Astrocyte (in vitro differentiated cells and primary cell): ENCODE results near the gene CCDC34. TPM values are rescaled to one million over a fixed set of nuclear protein-coding genes. Genes with fewer than 3 reads are reported as not detected.

Experiments used
- DNase-seq: peaks from one replicate; pipeline ENCODE4 v3.0.0-alpha.2; 2010; ENCODE audit warnings: low read depth
- FAIRE-seq: peaks from 2 replicates; lab custom pipeline; 2011; peaks lifted over from hg19 to GRCh38; lab: Jason Lieb, UNC
- H2AFZ ChIP-seq: 2 replicates; pipeline ENCODE4 v1.6.0; 2012; ENCODE audit warnings: low read depth, low read length, inconsistent platforms
- H3K27ac ChIP-seq: 2 replicates; pipeline ENCODE4 v1.5.1; 2011; ENCODE audit warnings: low read depth, low read length, inconsistent platforms
- H3K27me3 ChIP-seq: 2 replicates; pipeline ENCODE4 v1.6.0; 2011; ENCODE audit warnings: low read length, inconsistent platforms; ENCODE audit not compliant: insufficient read depth
- H3K36me3 ChIP-seq: 2 replicates; pipeline ENCODE4 v1.5.1; 2011; ENCODE audit warnings: low read length, inconsistent platforms; ENCODE audit not compliant: insufficient read depth
- H3K4me1 ChIP-seq: 2 replicates; pipeline ENCODE4 v1.5.1; 2011; ENCODE audit warnings: low read length, inconsistent platforms; ENCODE audit not compliant: insufficient read depth
- H3K4me2 ChIP-seq: 2 replicates; pipeline ENCODE4 v1.6.0; 2012; ENCODE audit warnings: low read length, inconsistent platforms
- H3K4me3 ChIP-seq: 2 replicates; pipeline ENCODE4 v1.5.1; 2011; ENCODE audit warnings: low read depth, mild to moderate bottlenecking, low read length, inconsistent platforms; ENCODE audit not compliant: insufficient read depth
- H3K79me2 ChIP-seq: 2 replicates; pipeline ENCODE4 v1.6.0; 2012; ENCODE audit warnings: mild to moderate bottlenecking, low read length, inconsistent platforms; ENCODE audit not compliant: insufficient read depth
- H3K9ac ChIP-seq: 2 replicates; pipeline ENCODE4 v1.6.0; 2012; ENCODE audit warnings: mild to moderate bottlenecking, low read length, inconsistent platforms
- H3K9me3 ChIP-seq: 2 replicates; pipeline ENCODE4 v1.5.1; 2012; ENCODE audit warnings: low read depth, mild to moderate bottlenecking, low read length, inconsistent platforms; ENCODE audit not compliant: insufficient read depth
- H4K20me1 ChIP-seq: 2 replicates; pipeline ENCODE4 v1.6.0; 2012; ENCODE audit warnings: low read length, inconsistent platforms; ENCODE audit not compliant: insufficient read depth
- H3K27ac Mint-ChIP-seq: one replicate; pipeline ENCODE4 v1.8.0; 2021; ENCODE audit warnings: mild to moderate bottlenecking, mixed read lengths; ENCODE audit not compliant: unreplicated experiment
- H3K27me3 Mint-ChIP-seq: one replicate; pipeline ENCODE4 v1.8.0; 2021; ENCODE audit warnings: low read depth, mixed read lengths; ENCODE audit not compliant: unreplicated experiment
- H3K36me3 Mint-ChIP-seq: one replicate; pipeline ENCODE4 v1.8.0; 2021; ENCODE audit warnings: low read depth, mixed read lengths; ENCODE audit not compliant: unreplicated experiment
- H3K4me1 Mint-ChIP-seq: one replicate; pipeline ENCODE4 v1.8.0; 2021; ENCODE audit warnings: low read depth, mixed read lengths; ENCODE audit not compliant: unreplicated experiment
- H3K4me3 Mint-ChIP-seq: one replicate; pipeline ENCODE4 v1.8.0; 2021; ENCODE audit warnings: mild to moderate bottlenecking, moderate library complexity, mixed read lengths; ENCODE audit not compliant: unreplicated experiment
- H3K9me3 Mint-ChIP-seq: one replicate; pipeline ENCODE4 v1.8.0; 2021; ENCODE audit warnings: mild to moderate bottlenecking, mixed read lengths; ENCODE audit not compliant: unreplicated experiment
- CTCF ChIP-seq: IDR thresholded peaks from 2 replicates; pipeline ENCODE4 v1.5.1; 2011; ENCODE audit warnings: low read depth, mild to moderate bottlenecking, inconsistent platforms, low read length, moderate library complexity; ENCODE audit not compliant: insufficient read depth
- EZH2 ChIP-seq: IDR thresholded peaks from 2 replicates; pipeline ENCODE4 v1.6.1; 2012; ENCODE audit warnings: mild to moderate bottlenecking, low read length, inconsistent platforms; ENCODE audit not compliant: insufficient read depth
- total RNA-seq: library from RNA; stranded (reverse); gene quantifications from 2 replicates; pipeline ENCODE4 v1.2.1, GENCODE V29; 2021

Gene CCDC34
- total RNA-seq, 1 donor from 2014 or later: 12.8 TPM

GRCh38 chr11:27310707-27311106 lies 52.3 kb downstream of the CCDC34 start:
- Mint-ChIP-seq H3K27ac (no peak overlapping the region), H3K36me3 (no peaks in the 10 kb centered on the region), H3K9me3 (peaks cover 2% of the 10 kb centered on the region), H3K4me3 (no peak overlapping the region), H3K27me3 (no peaks in the 10 kb centered on the region), H3K4me1 (no peaks in the 10 kb centered on the region)
- Histone ChIP-seq H3K9ac (no peak overlapping the region), H3K4me2 (no peak overlapping the region), H3K9me3 (no peaks in the 10 kb centered on the region), H3K4me3 (no peak overlapping the region), H3K4me1 (no peaks in the 10 kb centered on the region), H3K27me3 (no peaks in the 10 kb centered on the region), H3K79me2 (no peaks in the 10 kb centered on the region), H3K27ac (no peak overlapping the region), H4K20me1 (no peaks in the 10 kb centered on the region), H3K36me3 (no peaks in the 10 kb centered on the region), H2AFZ (no peak overlapping the region)
- DNase-seq (peak; percentile 68), FAIRE-seq (no peak)
- TF ChIP-seq CTCF (no peak), EZH2 (no peak)

GRCh38 chr11:27310182-27310581 lies 52.8 kb downstream of the CCDC34 start:
- no peaks in the 10 kb centered on the region for H3K9me3 ChIP-seq
- H3K27me3 Mint-ChIP-seq: no peaks in the 10 kb centered on the region

More at GRCh38 chr11:27310182-27310581, 52.8 kb downstream of the CCDC34 start:
- no peak for DNase-seq
- Histone ChIP-seq H3K9ac (no peak overlapping the region), H3K79me2 (no peaks in the 10 kb centered on the region), H3K4me1 (no peaks in the 10 kb centered on the region), H2AFZ (no peak overlapping the region), H4K20me1 (no peaks in the 10 kb centered on the region), H3K27ac (no peak overlapping the region), H3K36me3 (no peaks in the 10 kb centered on the region), H3K4me3 (no peak overlapping the region), H3K27me3 (no peaks in the 10 kb centered on the region), H3K4me2 (no peak overlapping the region)
- peaks cover 6% of the 10 kb centered on the region for H3K9me3 Mint-ChIP-seq
- TF ChIP-seq CTCF (no peak), EZH2 (no peak)
- no peak for FAIRE-seq
- H3K27ac Mint-ChIP-seq: no peak overlapping the region
- no peak overlapping the region for H3K4me3 Mint-ChIP-seq
- H3K4me1 Mint-ChIP-seq: no peaks in the 10 kb centered on the region
- H3K36me3 Mint-ChIP-seq: peaks cover 3% of the 10 kb centered on the region
